Right lobe of liver (tissue), 4 donors: ENCODE results near the gene CYP27C1.

Source experiments
- CTCF ChIP-seq, 4 donors: fragments of 200-600 bp in 3 of 4; fragments of 450-650 bp in 1 of 4; IDR thresholded peaks; one replicate each; pipeline versions ENCODE4 v1.5.1 to v1.8.0; 2016 to 2022; ENCODE audit warnings: antibody characterized with exemption in 4 of 4, mild to moderate bottlenecking in 2 of 4
- POLR2A ChIP-seq: fragments of 450-650 bp; IDR thresholded peaks from one replicate; pipeline ENCODE4 v1.6.1; 2017; ENCODE audit warnings: antibody characterized with exemption, mild to moderate bottlenecking
- donor health status: DM: no; HTN: no; CAD: no.
- donor health status: DM: no; HTN: no; CAD: no.
- donor health status: DM: no; HTN: yes; CAD: no.

DNA sequence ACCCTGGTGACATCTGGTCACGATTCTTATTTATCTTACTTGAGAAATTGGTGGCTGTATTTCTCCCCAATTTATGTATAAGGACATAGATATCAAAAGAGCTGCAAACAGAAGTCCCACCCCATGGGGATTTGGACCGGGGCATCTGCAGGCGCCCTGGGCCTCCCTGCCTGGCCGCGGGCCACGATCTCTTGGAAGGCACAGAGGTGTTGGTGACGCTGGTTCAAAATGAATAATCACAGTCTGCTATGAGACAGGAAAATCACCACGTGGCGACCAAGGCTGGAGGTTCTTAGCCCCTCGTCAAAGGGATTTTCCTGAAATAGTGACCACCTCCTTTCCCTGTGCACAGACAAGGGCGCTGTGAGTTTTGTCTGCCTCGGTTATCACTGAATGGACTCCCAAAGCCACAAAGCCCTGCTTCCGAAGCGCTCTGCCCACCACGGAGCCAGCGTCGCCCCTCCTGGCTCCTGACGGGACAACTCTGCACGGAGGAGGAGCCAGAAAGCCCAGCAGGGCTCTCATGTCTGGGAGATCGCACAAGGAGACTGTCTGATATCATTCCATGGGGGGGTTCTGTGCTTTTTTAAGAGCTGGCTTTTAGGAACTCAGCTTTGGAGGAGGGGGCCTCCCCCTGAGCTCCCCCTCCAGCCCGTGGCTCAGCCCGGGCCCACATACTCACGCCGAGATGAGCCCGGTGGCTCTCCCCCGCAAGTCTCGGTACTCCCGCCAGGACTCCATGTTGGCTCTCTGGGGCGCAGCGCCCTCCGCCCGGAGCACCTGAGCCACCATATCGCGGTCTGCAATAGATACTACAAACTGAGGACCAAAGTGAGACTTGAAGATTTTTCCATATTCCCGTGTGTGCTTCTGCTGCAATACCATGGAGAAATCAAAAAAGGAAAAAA lies 14.6 kb downstream of the CYP27C1 start:
- TF ChIP-seq CTCF (IDR thresholded peaks at IDR 0.05) = no peak
- no peak for TF ChIP-seq POLR2A
